ENCODE measurements around the gene SSBP2.

Gene SSBP2

GRCh38 chr5:81450940-81451339 lies 300.0 kb downstream of the SSBP2 start:
- no peaks in the 10 kb centered on the region for H3K9me3 ChIP-seq (ENCODE audit: control insufficient read depth, low read length)
- no peaks in the 10 kb centered on the region for H3K4me1 ChIP-seq (ENCODE audit: control insufficient read depth, insufficient read depth, low read length, poor library complexity, severe bottlenecking)
- no peaks in the 10 kb centered on the region for H3K27me3 ChIP-seq (replicated peaks; ENCODE audit: control insufficient read depth, insufficient read depth, low read length, poor library complexity, severe bottlenecking)
- H3K4me3 ChIP-seq (ENCODE audit: insufficient read depth, low read depth, low read length, poor library complexity, severe bottlenecking): no peak overlapping the region
- no peak overlapping the region for H3K27ac ChIP-seq (ENCODE audit: insufficient read depth, low read length, poor library complexity, severe bottlenecking)
- DNase-seq: no peak
- H3K36me3 ChIP-seq (ENCODE audit: control insufficient read depth, insufficient read depth, low read length): no peaks in the 10 kb centered on the region

- Histone ChIP-seq H3K36me3 (ENCODE audit: control insufficient read depth, insufficient read depth, low read length) (no peaks in the 10 kb centered on the region), H3K4me1 (ENCODE audit: control insufficient read depth, insufficient read depth, low read length, poor library complexity, severe bottlenecking) (no peaks in the 10 kb centered on the region), H3K27me3 (replicated peaks; ENCODE audit: control insufficient read depth, insufficient read depth, low read length, poor library complexity, severe bottlenecking) (no peaks in the 10 kb centered on the region), H3K9me3 (ENCODE audit: control insufficient read depth, low read length) (no peaks in the 10 kb centered on the region), H3K4me3 (ENCODE audit: insufficient read depth, low read depth, low read length, poor library complexity, severe bottlenecking) (no peak overlapping the region), H3K27ac (ENCODE audit: insufficient read depth, low read length, poor library complexity, severe bottlenecking) (no peak overlapping the region)
- DNase-seq: no peak
These were observed 315.9 kb downstream of the SSBP2 start for GRCh38 chr5:81435023-81435422.

- Histone ChIP-seq H3K27me3 (replicated peaks; ENCODE audit: control insufficient read depth, insufficient read depth, low read length, poor library complexity, severe bottlenecking) (no peaks in the 10 kb centered on the region), H3K9me3 (ENCODE audit: control insufficient read depth, low read length) (no peaks in the 10 kb centered on the region), H3K4me1 (ENCODE audit: control insufficient read depth, insufficient read depth, low read length, poor library complexity, severe bottlenecking) (no peaks in the 10 kb centered on the region), H3K36me3 (ENCODE audit: control insufficient read depth, insufficient read depth, low read length) (no peaks in the 10 kb centered on the region), H3K27ac (ENCODE audit: insufficient read depth, low read length, poor library complexity, severe bottlenecking) (no peak overlapping the region), H3K4me3 (ENCODE audit: insufficient read depth, low read depth, low read length, poor library complexity, severe bottlenecking) (no peak overlapping the region)
- no peak for DNase-seq
These were observed 320.9 kb downstream of the SSBP2 start for GRCh38 chr5:81429985-81430384.

GRCh38 chr5:81429363-81429762 lies 321.5 kb downstream of the SSBP2 start:
- H3K4me3 ChIP-seq (ENCODE audit: insufficient read depth, low read depth, low read length, poor library complexity, severe bottlenecking): no peak overlapping the region
- H3K9me3 ChIP-seq (ENCODE audit: control insufficient read depth, low read length): no peaks in the 10 kb centered on the region
- no peaks in the 10 kb centered on the region for H3K36me3 ChIP-seq (ENCODE audit: control insufficient read depth, insufficient read depth, low read length)
- no peak for DNase-seq
- H3K27me3 ChIP-seq (replicated peaks; ENCODE audit: control insufficient read depth, insufficient read depth, low read length, poor library complexity, severe bottlenecking): no peaks in the 10 kb centered on the region
- H3K4me1 ChIP-seq (ENCODE audit: control insufficient read depth, insufficient read depth, low read length, poor library complexity, severe bottlenecking): no peaks in the 10 kb centered on the region
- H3K27ac ChIP-seq (ENCODE audit: insufficient read depth, low read length, poor library complexity, severe bottlenecking): no peak overlapping the region

GRCh38 chr5:81428861-81429260 lies 322.0 kb downstream of the SSBP2 start:
- no peaks in the 10 kb centered on the region for H3K9me3 ChIP-seq (ENCODE audit: control insufficient read depth, low read length)
- no peak overlapping the region for H3K27ac ChIP-seq (ENCODE audit: insufficient read depth, low read length, poor library complexity, severe bottlenecking)
- no peak overlapping the region for H3K4me3 ChIP-seq (ENCODE audit: insufficient read depth, low read depth, low read length, poor library complexity, severe bottlenecking)
- H3K27me3 ChIP-seq (replicated peaks; ENCODE audit: control insufficient read depth, insufficient read depth, low read length, poor library complexity, severe bottlenecking): no peaks in the 10 kb centered on the region
- no peaks in the 10 kb centered on the region for H3K36me3 ChIP-seq (ENCODE audit: control insufficient read depth, insufficient read depth, low read length)
- DNase-seq: no peak
- no peaks in the 10 kb centered on the region for H3K4me1 ChIP-seq (ENCODE audit: control insufficient read depth, insufficient read depth, low read length, poor library complexity, severe bottlenecking)

- Histone ChIP-seq H3K4me3 (ENCODE audit: insufficient read depth, low read depth, low read length, poor library complexity, severe bottlenecking) (no peak overlapping the region), H3K9me3 (ENCODE audit: control insufficient read depth, low read length) (no peaks in the 10 kb centered on the region), H3K27ac (ENCODE audit: insufficient read depth, low read length, poor library complexity, severe bottlenecking) (no peak overlapping the region), H3K27me3 (replicated peaks; ENCODE audit: control insufficient read depth, insufficient read depth, low read length, poor library complexity, severe bottlenecking) (no peaks in the 10 kb centered on the region), H3K4me1 (ENCODE audit: control insufficient read depth, insufficient read depth, low read length, poor library complexity, severe bottlenecking) (no peaks in the 10 kb centered on the region), H3K36me3 (ENCODE audit: control insufficient read depth, insufficient read depth, low read length) (no peaks in the 10 kb centered on the region)
- no peak for DNase-seq
These were observed 322.5 kb downstream of the SSBP2 start for GRCh38 chr5:81428446-81428845.

GRCh38 chr5:81427566-81427965 lies 323.3 kb downstream of the SSBP2 start:
- H3K27me3 ChIP-seq (replicated peaks; ENCODE audit: control insufficient read depth, insufficient read depth, low read length, poor library complexity, severe bottlenecking): no peaks in the 10 kb centered on the region
- H3K36me3 ChIP-seq (ENCODE audit: control insufficient read depth, insufficient read depth, low read length): no peaks in the 10 kb centered on the region
- no peak overlapping the region for H3K27ac ChIP-seq (ENCODE audit: insufficient read depth, low read length, poor library complexity, severe bottlenecking)
- H3K9me3 ChIP-seq (ENCODE audit: control insufficient read depth, low read length): no peaks in the 10 kb centered on the region
- no peak for DNase-seq
- no peak overlapping the region for H3K4me3 ChIP-seq (ENCODE audit: insufficient read depth, low read depth, low read length, poor library complexity, severe bottlenecking)
- H3K4me1 ChIP-seq (ENCODE audit: control insufficient read depth, insufficient read depth, low read length, poor library complexity, severe bottlenecking): no peaks in the 10 kb centered on the region

GRCh38 chr5:81426359-81427030 lies 324.4 kb downstream of the SSBP2 start:
- Histone ChIP-seq H3K27me3 (replicated peaks; ENCODE audit: control insufficient read depth, insufficient read depth, low read length, poor library complexity, severe bottlenecking) (no peaks in the 10 kb centered on the region), H3K27ac (ENCODE audit: insufficient read depth, low read length, poor library complexity, severe bottlenecking) (no peak overlapping the region), H3K4me3 (ENCODE audit: insufficient read depth, low read depth, low read length, poor library complexity, severe bottlenecking) (no peak overlapping the region), H3K36me3 (ENCODE audit: control insufficient read depth, insufficient read depth, low read length) (no peaks in the 10 kb centered on the region), H3K4me1 (ENCODE audit: control insufficient read depth, insufficient read depth, low read length, poor library complexity, severe bottlenecking) (no peaks in the 10 kb centered on the region), H3K9me3 (ENCODE audit: control insufficient read depth, low read length) (no peaks in the 10 kb centered on the region)
- DNase-seq: no peak

GRCh38 chr5:81425569-81425968 lies 325.3 kb downstream of the SSBP2 start:
- Histone ChIP-seq H3K27me3 (replicated peaks; ENCODE audit: control insufficient read depth, insufficient read depth, low read length, poor library complexity, severe bottlenecking) (no peaks in the 10 kb centered on the region), H3K4me1 (ENCODE audit: control insufficient read depth, insufficient read depth, low read length, poor library complexity, severe bottlenecking) (no peaks in the 10 kb centered on the region), H3K36me3 (ENCODE audit: control insufficient read depth, insufficient read depth, low read length) (no peaks in the 10 kb centered on the region), H3K9me3 (ENCODE audit: control insufficient read depth, low read length) (no peaks in the 10 kb centered on the region), H3K27ac (ENCODE audit: insufficient read depth, low read length, poor library complexity, severe bottlenecking) (no peak overlapping the region), H3K4me3 (ENCODE audit: insufficient read depth, low read depth, low read length, poor library complexity, severe bottlenecking) (no peak overlapping the region)
- DNase-seq: no peak

GRCh38 chr5:81424728-81425127 lies 326.2 kb downstream of the SSBP2 start:
- no peaks in the 10 kb centered on the region for H3K9me3 ChIP-seq (ENCODE audit: control insufficient read depth, low read length)
- no peak overlapping the region for H3K27ac ChIP-seq (ENCODE audit: insufficient read depth, low read length, poor library complexity, severe bottlenecking)
- DNase-seq: no peak
- no peaks in the 10 kb centered on the region for H3K27me3 ChIP-seq (replicated peaks; ENCODE audit: control insufficient read depth, insufficient read depth, low read length, poor library complexity, severe bottlenecking)
- no peak overlapping the region for H3K4me3 ChIP-seq (ENCODE audit: insufficient read depth, low read depth, low read length, poor library complexity, severe bottlenecking)
- no peaks in the 10 kb centered on the region for H3K4me1 ChIP-seq (ENCODE audit: control insufficient read depth, insufficient read depth, low read length, poor library complexity, severe bottlenecking)
- H3K36me3 ChIP-seq (ENCODE audit: control insufficient read depth, insufficient read depth, low read length): no peaks in the 10 kb centered on the region

Data from effector memory CD4-positive, alpha-beta T cell (primary cell).